IPS-18c (cell line): ENCODE results near the gene LRMDA.

Experiments
- H3K4me3 ChIP-seq: 2 replicates; pipeline ENCODE4 v1.7.0; 2013; ENCODE audit warnings: low read depth, mild to moderate bottlenecking, low read length, moderate library complexity; ENCODE audit not compliant: insufficient read depth
- H3K9me3 ChIP-seq: one replicate; pipeline ENCODE4 v1.6.1; 2013; ENCODE audit warnings: mild to moderate bottlenecking, low read length, moderate library complexity; ENCODE audit not compliant: control insufficient read depth, insufficient read depth

The LRMDA gene

GRCh38 chr10:76115471-76116155 is 684.2 kb downstream of the LRMDA start:
- Histone ChIP-seq H3K9me3 (peaks cover 5% of the 10 kb centered on the region), H3K4me3 (no peak overlapping the region)

GRCh38 chr10:76116523-76116922 is 685.1 kb downstream of the LRMDA start:
- H3K9me3 ChIP-seq = peaks cover 5% of the 10 kb centered on the region
- no peak overlapping the region for H3K4me3 ChIP-seq

- no peak overlapping the region for H3K4me3 ChIP-seq
- peaks cover 5% of the 10 kb centered on the region for H3K9me3 ChIP-seq
Observed at GRCh38 chr10:76117949-76118348, 686.5 kb downstream of the LRMDA start.

- Histone ChIP-seq H3K4me3 (no peak overlapping the region), H3K9me3 (no peaks in the 10 kb centered on the region)
Observed at GRCh38 chr10:76119036-76119435, 687.6 kb downstream of the LRMDA start.

GRCh38 chr10:76119515-76119914 is 688.1 kb downstream of the LRMDA start:
- no peaks in the 10 kb centered on the region for H3K9me3 ChIP-seq

GRCh38 chr10:76122056-76122455 is 690.6 kb downstream of the LRMDA start:
- Histone ChIP-seq H3K9me3 (no peaks in the 10 kb centered on the region), H3K4me3 (no peak overlapping the region)

More at GRCh38 chr10:76119515-76119914, 688.1 kb downstream of the LRMDA start:
- H3K4me3 ChIP-seq = no peak overlapping the region

GRCh38 chr10:76124280-76124679 is 692.9 kb downstream of the LRMDA start:
- Histone ChIP-seq H3K4me3 (no peak overlapping the region), H3K9me3 (no peaks in the 10 kb centered on the region)

GRCh38 chr10:76125900-76126299 is 694.5 kb downstream of the LRMDA start:
- H3K9me3 ChIP-seq = no peaks in the 10 kb centered on the region
- no peak overlapping the region for H3K4me3 ChIP-seq

- no peaks in the 10 kb centered on the region for H3K9me3 ChIP-seq
- no peak overlapping the region for H3K4me3 ChIP-seq
Observed at GRCh38 chr10:76126607-76127527, 695.4 kb downstream of the LRMDA start.

GRCh38 chr10:76127984-76128589 is 696.7 kb downstream of the LRMDA start:
- no peaks in the 10 kb centered on the region for H3K9me3 ChIP-seq
- no peak overlapping the region for H3K4me3 ChIP-seq

GRCh38 chr10:76129213-76129612 is 697.8 kb downstream of the LRMDA start:
- Histone ChIP-seq H3K9me3 (no peaks in the 10 kb centered on the region), H3K4me3 (no peak overlapping the region)

- Histone ChIP-seq H3K4me3 (no peak overlapping the region), H3K9me3 (no peaks in the 10 kb centered on the region)
Observed at GRCh38 chr10:76130892-76131291, 699.5 kb downstream of the LRMDA start.

- Histone ChIP-seq H3K9me3 (no peaks in the 10 kb centered on the region), H3K4me3 (no peak overlapping the region)
Observed at GRCh38 chr10:76133597-76134255, 702.3 kb downstream of the LRMDA start.

- Histone ChIP-seq H3K9me3 (no peaks in the 10 kb centered on the region), H3K4me3 (no peak overlapping the region)
Observed at GRCh38 chr10:76136961-76137360, 705.5 kb downstream of the LRMDA start.

- H3K9me3 ChIP-seq = no peaks in the 10 kb centered on the region
- no peak overlapping the region for H3K4me3 ChIP-seq
Observed at GRCh38 chr10:76138286-76138685, 706.9 kb downstream of the LRMDA start.

- Histone ChIP-seq H3K9me3 (no peaks in the 10 kb centered on the region), H3K4me3 (no peak overlapping the region)
Observed at GRCh38 chr10:76138906-76139305, 707.5 kb downstream of the LRMDA start.

GRCh38 chr10:76139431-76139830 is 708.0 kb downstream of the LRMDA start:
- Histone ChIP-seq H3K4me3 (no peak overlapping the region), H3K9me3 (no peaks in the 10 kb centered on the region)
